Endothelial cell of hepatic sinusoid (primary cell): ENCODE results near the gene CHRNA5.

Experiments used
- in situ Hi-C: cut with HindIII; loops from 2 replicates; pipeline ENCODE4 v1.10.0; 2017; ENCODE audit warnings: low sequenced_read_pairs

CHRNA5 gene

GRCh38 chr15:78619022-78619950, 54.0 kb downstream of the CHRNA5 start:
- in situ Hi-C loops, result no loop called here

- in situ Hi-C loops, result no loop called here
These were observed 54.8 kb downstream of the CHRNA5 start for GRCh38 chr15:78620021-78620526.

GRCh38 chr15:78620527-78621421, 55.5 kb downstream of the CHRNA5 start, which contains the start of gene CHRNA3:
Gene CHRNA3, minus strand, starts transcription at chr15:78620996. Its CDS starts 202 bp downstream, at chr15:78620794.
- in situ Hi-C loops, result no loop called here

- in situ Hi-C loops, result no loop called here
These were observed 56.6 kb downstream of the CHRNA5 start for GRCh38 chr15:78621810-78622402.

- in situ Hi-C loops, result no loop called here
These were observed 58.6 kb downstream of the CHRNA5 start for GRCh38 chr15:78623786-78624497.

GRCh38 chr15:78624651-78625590, 59.6 kb downstream of the CHRNA5 start:
- in situ Hi-C loops, result no loop called here

- in situ Hi-C loops, result no loop called here
These were observed 60.4 kb downstream of the CHRNA5 start for GRCh38 chr15:78625606-78626280.

- in situ Hi-C loops, result no loop called here
These were observed 61.2 kb downstream of the CHRNA5 start for GRCh38 chr15:78626381-78626995.

GRCh38 chr15:78627348-78627747, 62.0 kb downstream of the CHRNA5 start:
- in situ Hi-C loops, result no loop called here

- in situ Hi-C loops, result no loop called here
These were observed 62.9 kb downstream of the CHRNA5 start for GRCh38 chr15:78628227-78628626.

- in situ Hi-C loops, result no loop called here
These were observed 63.9 kb downstream of the CHRNA5 start for GRCh38 chr15:78629031-78629715.

- in situ Hi-C loops, result no loop called here
These were observed 64.4 kb downstream of the CHRNA5 start for GRCh38 chr15:78629716-78630065.

GRCh38 chr15:78630886-78631633, 65.7 kb downstream of the CHRNA5 start:
- in situ Hi-C loops, result no loop called here

GRCh38 chr15:78633348-78633747, 68.0 kb downstream of the CHRNA5 start:
- in situ Hi-C loops, result no loop called here

- in situ Hi-C loops, result loop anchor here (5.0 kb wide), 1 partner anchor 73 kb away; no protein-coding TSS in a partner anchor
These were observed 69.2 kb downstream of the CHRNA5 start for GRCh38 chr15:78634210-78635145.

- in situ Hi-C loops, result loop anchor here (5.0 kb wide), 1 partner anchor 72 kb away; no protein-coding TSS in a partner anchor
These were observed 70.0 kb downstream of the CHRNA5 start for GRCh38 chr15:78635346-78635745.
